OCI-LY1 (cell line): ENCODE measurements around the gene USPL1.
A peak's percentile ranks its signal among the peaks of the same experiment; 100 is the strongest.

Source experiments
- H2AFZ ChIP-seq: fragments of 200-600 bp; sonication (generic), shearing (Covaris generic); 2 replicates; pipeline ENCODE4 v1.6.0; 2014; ENCODE audit warnings: antibody characterized with exemption, mild to moderate bottlenecking, low read length
- H3F3A ChIP-seq: fragments of 200-600 bp; sonication (generic), shearing (Covaris generic); 2 replicates; pipeline ENCODE4 v1.6.0; 2014; ENCODE audit warnings: mild to moderate bottlenecking, antibody characterized with exemption, low read length, moderate library complexity; ENCODE audit not compliant: insufficient read depth
- H3K27ac ChIP-seq: fragments of 200-600 bp; sonication (generic); 2 replicates; pipeline ENCODE4 v1.5.1; 2014; ENCODE audit warnings: low read length, mixed run types, mild to moderate bottlenecking, low read depth; ENCODE audit not compliant: poor library complexity, severe bottlenecking
- H3K27me3 ChIP-seq: fragments of 200-600 bp; sonication (generic); 2 replicates; pipeline ENCODE4 v1.6.0; 2014; ENCODE audit warnings: antibody characterized with exemption, mild to moderate bottlenecking, low read length, moderate library complexity; ENCODE audit not compliant: insufficient read depth
- H3K36me3 ChIP-seq: fragments of 200-600 bp; sonication (generic); 2 replicates; pipeline ENCODE4 v1.6.1; 2014; ENCODE audit warnings: mild to moderate bottlenecking, antibody characterized with exemption, low read length, moderate library complexity, mixed read lengths; ENCODE audit not compliant: insufficient read depth
- H3K4me1 ChIP-seq: fragments of 200-600 bp; sonication (generic); 2 replicates; pipeline ENCODE4 v1.5.1; 2014; ENCODE audit warnings: mild to moderate bottlenecking, low read length, moderate library complexity; ENCODE audit not compliant: insufficient read depth, severe bottlenecking
- H3K4me2 ChIP-seq: fragments of 200-600 bp; sonication (generic), shearing (Covaris generic); 2 replicates; pipeline ENCODE4 v1.6.1; 2014; ENCODE audit warnings: low read length
- H3K4me3 ChIP-seq: fragments of 200-600 bp; sonication (generic); 2 replicates; pipeline ENCODE4 v1.5.1; 2014; ENCODE audit warnings: low read length, low read depth, mild to moderate bottlenecking, mixed read lengths; ENCODE audit not compliant: poor library complexity, severe bottlenecking
- H3K79me2 ChIP-seq: fragments of 200-600 bp; shearing (Covaris generic); 2 replicates; pipeline ENCODE4 v1.6.1; 2016; ENCODE audit warnings: mixed run types, low read length, mixed read lengths; ENCODE audit not compliant: insufficient read depth
- H3K9ac ChIP-seq: fragments of 200-600 bp; sonication (generic), shearing (Covaris generic); 2 replicates; pipeline ENCODE4 v1.6.1; 2014; ENCODE audit warnings: mild to moderate bottlenecking, low read length, mixed read lengths
- H3K9me2 ChIP-seq: fragments of 200-600 bp; sonication (generic), shearing (Covaris generic); 2 replicates; pipeline ENCODE4 v1.6.1; 2014; ENCODE audit warnings: low read depth, mild to moderate bottlenecking, low read length, mixed read lengths
- H3K9me3 ChIP-seq: fragments of 200-600 bp; shearing (Covaris generic); 2 replicates; pipeline ENCODE4 v1.6.1; 2014; ENCODE audit warnings: low read length, mixed read lengths
- H4K20me1 ChIP-seq: fragments of 200-600 bp; sonication (generic), shearing (Covaris generic); 2 replicates; pipeline ENCODE4 v1.6.0; 2016; ENCODE audit warnings: mild to moderate bottlenecking, low read length; ENCODE audit not compliant: insufficient read depth
- CTCF ChIP-seq: fragments of 200-600 bp; sonication (generic), shearing (Covaris generic); IDR thresholded peaks from 2 replicates; pipeline ENCODE4 v1.5.1; 2017; ENCODE audit warnings: mild to moderate bottlenecking, antibody characterized with exemption, low read length, moderate library complexity, mixed read lengths
- EZH2 ChIP-seq: fragments of 200-600 bp; sonication (generic), shearing (Covaris generic); IDR thresholded peaks from 2 replicates; pipeline ENCODE4 v1.8.0; 2017; ENCODE audit warnings: borderline replicate concordance, mixed run types, mild to moderate bottlenecking, antibody characterized with exemption, low read length, moderate library complexity, mixed read lengths

Gene USPL1

GRCh38 chr13:30610311-30610710, 7.4 kb upstream of the USPL1 start:
- no peak overlapping the region; the same call in 1 of the 2 replicates for H3K4me2 ChIP-seq
- no peak overlapping the region; the same call in 1 of the 2 replicates for H3K9ac ChIP-seq
- H4K20me1 ChIP-seq = no peaks in the 10 kb centered on the region
- H3K79me2 ChIP-seq = peaks cover 15% of the 10 kb centered on the region
- peak overlapping the region; percentile 49 for H3K27ac ChIP-seq
- no peak for TF ChIP-seq CTCF
- no peak for TF ChIP-seq EZH2
- H3K4me1 ChIP-seq = peaks cover 73% of the 10 kb centered on the region
- H3K27me3 ChIP-seq = no peaks in the 10 kb centered on the region
- no peaks in the 10 kb centered on the region for H3K9me2 ChIP-seq
- no peaks in the 10 kb centered on the region for H3K9me3 ChIP-seq
- no peaks in the 10 kb centered on the region for H3F3A ChIP-seq
- H2AFZ ChIP-seq = no peak overlapping the region
- H3K36me3 ChIP-seq = no peaks in the 10 kb centered on the region; the same call in 1 of the 2 replicates
- no peak overlapping the region for H3K4me3 ChIP-seq

- Histone ChIP-seq H3K27ac (peak overlapping the region; percentile 92), H3K79me2 (peaks cover 56% of the 10 kb centered on the region), H3K9ac (peak overlapping the region; percentile 93), H3K27me3 (no peaks in the 10 kb centered on the region), H3F3A (no peaks in the 10 kb centered on the region), H4K20me1 (no peaks in the 10 kb centered on the region), H3K36me3 (no peaks in the 10 kb centered on the region; the same call in 1 of the 2 replicates), H2AFZ (0 out of 2 replicates have a peak overlapping the region, but pooled peaks have one; percentile 23), H3K4me2 (peak overlapping the region; percentile 84), H3K9me2 (no peaks in the 10 kb centered on the region), H3K9me3 (no peaks in the 10 kb centered on the region), H3K4me1 (peaks cover 72% of the 10 kb centered on the region), H3K4me3 (peak overlapping the region; percentile 92)
- no peak for TF ChIP-seq CTCF
- TF ChIP-seq EZH2 = no peak
These were observed 2.2 kb upstream of the USPL1 start for GRCh38 chr13:30615481-30615865.

GRCh38 chr13:30615866-30616541, 1.7 kb upstream of the USPL1 start:
- Histone ChIP-seq H3K27me3 (no peaks in the 10 kb centered on the region), H3F3A (no peaks in the 10 kb centered on the region), H3K4me2 (peak overlapping the region; percentile 84), H3K27ac (peak overlapping the region; percentile 92), H3K9ac (peak overlapping the region; percentile 93), H3K4me1 (peaks cover 72% of the 10 kb centered on the region), H3K4me3 (peak overlapping the region; percentile 92), H2AFZ (0 out of 2 replicates have a peak overlapping the region, but pooled peaks have one; percentile 23), H3K9me3 (no peaks in the 10 kb centered on the region), H4K20me1 (no peaks in the 10 kb centered on the region), H3K9me2 (no peaks in the 10 kb centered on the region), H3K79me2 (peaks cover 61% of the 10 kb centered on the region), H3K36me3 (no peaks in the 10 kb centered on the region; the same call in 1 of the 2 replicates)
- TF ChIP-seq EZH2 = no peak
- no peak for TF ChIP-seq CTCF
